Neural progenitor cell (in vitro differentiated cells): ENCODE data around the gene TSPAN18.

ENCODE experiments used
- CTCF ChIP-seq: fragments of 200-600 bp; sonication (generic); IDR thresholded peaks from 2 replicates; pipeline ENCODE4 v1.5.1; 2017; ENCODE audit warnings: antibody characterized with exemption, mild to moderate bottlenecking
- EZH2phosphoT487 ChIP-seq: fragments of 200-600 bp; sonication (generic); IDR thresholded peaks from 2 replicates; pipeline ENCODE4 v1.6.1; 2017; ENCODE audit warnings: antibody characterized with exemption

GRCh38 chr11:44788536-44789261, 61.9 kb downstream of the TSPAN18 start:
- TF ChIP-seq CTCF (no peak), EZH2phosphoT487 (no peak)
